Stomach smooth muscle (tissue), 2 donors: Measurements from ENCODE around the gene S100A8.

Experiments used
- H3K27ac ChIP-seq: one replicate; pipeline ENCODE4 v1.7.0; 2013; ENCODE audit warnings: mild to moderate bottlenecking, low read length, inconsistent platforms
- H3K27me3 ChIP-seq, 2 donors: one replicate each; pipeline ENCODE4 v1.7.0; 2013; ENCODE audit warnings: low read length in 2 of 2; ENCODE audit not compliant: insufficient read depth in 2 of 2, control insufficient read depth in 1 of 2
- H3K36me3 ChIP-seq, 2 donors: one replicate each; pipeline ENCODE4 v1.7.0; 2013; ENCODE audit warnings: low read length in 2 of 2; ENCODE audit not compliant: control insufficient read depth in 2 of 2, insufficient read depth in 2 of 2
- H3K4me1 ChIP-seq: one replicate; pipeline ENCODE4 v1.7.0; 2013; ENCODE audit warnings: low read length; ENCODE audit not compliant: control insufficient read depth, insufficient read depth
- H3K4me3 ChIP-seq, 2 donors: one replicate each; pipeline ENCODE4 v1.7.0; 2013; ENCODE audit warnings: low read length in 2 of 2
- H3K9ac ChIP-seq, 2 donors: one replicate each; pipeline ENCODE4 v1.7.0; 2013; ENCODE audit warnings: low read length in 2 of 2, mild to moderate bottlenecking in 1 of 2
- H3K9me3 ChIP-seq, 2 donors: one replicate each; pipeline ENCODE4 v1.7.0; 2013; ENCODE audit warnings: low read length in 2 of 2; ENCODE audit not compliant: control insufficient read depth in 2 of 2
- donor health status: healthy.
- donor health status: Pancreatic carcinoma.

S100A8 gene

DNA sequence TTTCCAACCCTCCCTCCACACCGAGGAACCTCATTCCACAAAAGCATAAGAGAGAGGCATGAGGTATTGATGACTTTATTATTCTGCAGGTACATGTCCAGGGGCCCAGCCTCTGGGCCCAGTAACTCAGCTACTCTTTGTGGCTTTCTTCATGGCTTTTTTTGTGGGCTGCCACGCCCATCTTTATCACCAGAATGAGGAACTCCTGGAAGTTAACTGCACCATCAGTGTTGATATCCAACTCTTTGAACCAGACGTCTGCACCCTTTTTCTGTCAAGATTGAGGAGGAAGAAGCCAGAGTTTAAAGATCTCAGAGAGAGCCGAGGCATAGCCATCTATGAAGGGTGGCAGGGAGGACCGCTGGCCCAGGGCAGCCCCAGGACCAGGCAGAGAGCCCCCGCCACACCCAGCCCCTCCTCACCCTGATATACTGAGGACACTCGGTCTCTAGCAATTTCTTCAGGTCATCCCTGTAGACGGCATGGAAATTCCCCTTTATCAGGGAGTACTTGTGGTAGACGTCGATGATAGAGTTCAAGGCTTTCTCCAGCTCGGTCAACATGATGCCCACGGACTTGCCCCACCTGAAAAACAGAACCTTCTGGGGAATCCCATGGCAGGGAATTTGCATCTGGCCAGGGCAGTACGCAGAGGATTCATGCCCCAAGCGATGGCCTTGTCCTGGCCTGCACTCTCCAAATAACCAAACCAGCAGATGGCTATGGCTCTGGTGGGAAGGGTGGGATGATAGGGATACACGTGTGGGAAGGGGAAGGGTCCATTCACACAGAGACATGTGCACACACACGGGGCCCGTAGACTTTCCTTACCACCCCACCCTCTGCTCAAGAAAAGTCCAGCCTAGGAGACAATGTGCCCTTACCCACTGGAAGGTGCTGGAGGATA lies 647 bp downstream of the S100A8 start:
- Histone ChIP-seq H3K27ac (no peak overlapping the region), H3K27me3 (peaks cover under 1 to 10% of the 10 kb centered on the region in 2 donors), H3K36me3 (no peaks in the 10 kb centered on the region), H3K9ac (no peak overlapping the region), H3K4me1 (no peaks in the 10 kb centered on the region), H3K9me3 (no peaks in the 10 kb centered on the region), H3K4me3 (no peak overlapping the region)

DNA sequence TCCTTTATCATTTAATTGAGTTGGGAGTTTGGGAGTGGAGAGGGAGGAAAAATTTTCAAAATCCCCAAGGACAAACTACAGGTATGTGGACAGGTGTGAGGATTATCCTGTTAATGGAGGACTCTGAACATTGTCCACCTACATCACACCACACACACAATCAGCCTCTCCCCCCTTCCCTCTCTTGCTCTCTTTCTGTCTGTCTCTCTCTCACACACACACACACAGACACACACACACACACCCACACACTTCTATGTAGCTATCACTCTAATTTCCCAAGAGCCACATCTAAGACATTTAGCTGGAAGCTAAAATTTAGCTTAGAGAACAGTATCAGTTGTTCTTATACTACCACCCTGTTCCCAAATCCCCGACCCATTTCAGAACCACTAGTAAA lies 1.5 kb downstream of the S100A8 start:
- Histone ChIP-seq H3K4me1 (no peaks in the 10 kb centered on the region), H3K27me3 (peaks cover 0 to 11% of the 10 kb centered on the region in 2 donors), H3K4me3 (no peak overlapping the region), H3K9ac (no peak overlapping the region), H3K27ac (no peak overlapping the region), H3K36me3 (no peaks in the 10 kb centered on the region), H3K9me3 (no peaks in the 10 kb centered on the region)

DNA sequence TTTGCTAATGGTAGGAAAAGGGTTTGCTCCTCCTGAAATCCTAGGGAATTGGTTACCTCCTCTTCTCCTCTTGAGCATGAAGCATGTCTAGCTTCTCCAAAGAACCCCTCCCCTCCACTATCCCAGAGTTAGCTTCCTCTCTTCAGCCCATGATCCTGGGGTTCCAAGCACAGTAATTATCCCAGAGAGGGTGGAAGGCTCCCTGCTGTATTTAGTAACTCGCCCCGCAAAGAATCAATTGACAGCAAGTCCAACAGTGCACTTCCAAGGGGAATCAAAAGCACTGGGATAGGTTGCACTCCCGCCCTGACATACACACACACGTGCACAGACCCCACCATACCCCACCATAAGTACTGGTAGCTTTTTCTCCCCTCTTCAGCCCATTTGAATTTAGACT lies 3.1 kb downstream of the S100A8 start:
- Histone ChIP-seq H3K27me3 (peaks cover 0 to 7% of the 10 kb centered on the region in 2 donors), H3K36me3 (no peaks in the 10 kb centered on the region), H3K4me3 (no peak overlapping the region), H3K27ac (no peak overlapping the region), H3K9me3 (no peaks in the 10 kb centered on the region), H3K4me1 (no peaks in the 10 kb centered on the region), H3K9ac (no peak overlapping the region)

DNA sequence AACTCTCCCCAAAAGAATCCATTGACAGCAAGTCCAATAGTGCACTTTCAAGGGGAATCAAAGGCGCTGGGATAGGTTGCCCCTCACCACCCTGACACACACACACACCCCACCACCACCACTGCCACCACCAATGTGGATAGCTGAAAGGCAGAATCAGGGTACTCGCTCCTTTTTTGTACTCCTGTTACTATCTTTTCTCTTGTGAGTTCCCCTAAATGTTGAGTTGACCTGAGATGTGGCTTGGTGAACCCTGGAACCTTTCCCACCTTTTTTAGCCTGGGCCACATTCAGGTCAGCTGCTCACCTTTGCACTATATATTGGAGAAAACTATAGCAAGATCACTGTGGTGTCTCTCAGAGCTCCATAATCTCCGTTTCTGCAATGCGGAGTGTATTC lies 3.9 kb downstream of the S100A8 start:
- Histone ChIP-seq H3K4me3 (no peak overlapping the region), H3K9ac (no peak overlapping the region), H3K27me3 (peaks cover 0 to 7% of the 10 kb centered on the region in 2 donors), H3K27ac (no peak overlapping the region), H3K9me3 (no peaks in the 10 kb centered on the region), H3K4me1 (no peaks in the 10 kb centered on the region), H3K36me3 (no peaks in the 10 kb centered on the region)

DNA sequence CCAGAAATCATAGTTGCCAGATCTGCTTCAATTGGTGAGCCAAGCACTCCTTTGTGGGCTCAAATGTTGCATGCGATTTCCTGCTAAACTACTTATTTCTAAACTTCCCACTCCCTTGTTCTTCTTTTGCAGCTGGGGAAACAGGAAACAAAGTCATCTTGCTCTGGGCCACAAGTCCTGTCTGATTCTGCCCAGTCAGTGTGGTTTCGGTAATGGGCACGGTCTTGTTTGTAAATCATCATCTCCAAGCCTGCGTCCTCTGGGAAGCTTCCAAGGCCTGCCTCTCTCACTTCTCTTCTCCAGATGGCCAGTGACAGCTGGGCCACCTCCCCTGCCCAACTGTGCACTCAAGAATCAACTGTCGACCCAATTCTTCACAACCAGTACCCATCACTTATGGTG lies 4.4 kb downstream of the S100A8 start:
- no peak overlapping the region for H3K9ac ChIP-seq
- H3K4me1 ChIP-seq, result no peaks in the 10 kb centered on the region
- peaks cover 0 to 7% of the 10 kb centered on the region in 2 donors for H3K27me3 ChIP-seq
- H3K9me3 ChIP-seq, result no peaks in the 10 kb centered on the region
- H3K4me3 ChIP-seq, result no peak overlapping the region
- no peak overlapping the region for H3K27ac ChIP-seq
- no peaks in the 10 kb centered on the region for H3K36me3 ChIP-seq

DNA sequence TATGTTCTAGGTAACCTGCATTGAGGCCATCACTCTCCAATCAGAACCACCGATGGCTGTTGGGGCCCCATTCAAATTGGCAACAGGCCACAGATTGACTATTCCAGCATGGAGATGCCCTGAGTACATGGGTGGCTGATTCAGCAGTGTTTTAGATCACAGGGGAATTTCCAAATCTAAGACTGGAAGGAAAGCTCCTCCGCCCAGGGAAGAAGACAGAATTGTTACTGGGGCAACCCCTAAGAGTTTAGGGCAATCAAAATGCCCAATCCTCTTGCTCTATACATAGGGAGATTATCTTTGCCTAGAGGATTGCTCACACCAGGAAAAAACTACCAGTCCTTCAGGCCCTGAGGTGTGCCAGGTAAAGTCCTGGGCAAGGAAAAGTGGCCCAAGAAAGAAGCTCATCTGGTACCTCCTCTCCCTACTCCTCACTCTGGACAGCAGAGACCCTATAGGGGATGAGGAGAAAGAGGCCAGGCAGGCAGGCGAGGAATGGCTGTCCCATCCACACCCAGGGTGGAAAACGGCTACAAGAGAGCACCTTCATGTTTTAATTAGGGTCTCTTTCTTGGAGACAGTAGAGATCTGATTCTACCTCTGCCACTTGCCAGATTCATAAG lies 5.8 kb downstream of the S100A8 start:
- H3K9me3 ChIP-seq, result peaks cover 0 to 3% of the 10 kb centered on the region in 2 donors
- no peak overlapping the region for H3K27ac ChIP-seq
- no peak overlapping the region for H3K4me3 ChIP-seq
- no peaks in the 10 kb centered on the region for H3K4me1 ChIP-seq
- no peaks in the 10 kb centered on the region for H3K36me3 ChIP-seq
- peaks cover 0 to 2% of the 10 kb centered on the region in 2 donors for H3K27me3 ChIP-seq
- no peak overlapping the region for H3K9ac ChIP-seq

DNA sequence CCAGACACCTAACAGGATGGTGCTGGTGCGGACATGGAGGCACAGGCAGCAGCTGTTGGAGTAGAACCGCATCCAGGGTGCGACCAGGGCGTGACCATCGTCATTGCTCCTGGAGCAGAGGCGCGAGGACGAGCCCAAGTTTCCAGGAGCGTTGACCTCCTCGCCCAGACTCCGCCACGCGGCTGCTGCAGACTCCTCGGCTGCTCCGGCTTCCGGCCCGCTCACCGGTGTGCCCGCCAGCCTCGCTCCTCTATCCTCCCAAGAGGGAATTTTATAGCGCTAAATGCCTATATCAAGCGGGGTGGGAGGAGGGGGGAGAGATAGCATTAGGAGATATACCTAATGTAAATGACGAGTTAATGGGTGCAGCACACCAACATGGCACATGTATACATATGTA lies 10.2 kb downstream of the S100A8 start:
- Histone ChIP-seq H3K27ac (no peak overlapping the region), H3K4me1 (no peaks in the 10 kb centered on the region), H3K9me3 (peaks cover 0 to 3% of the 10 kb centered on the region in 2 donors), H3K9ac (no peak overlapping the region), H3K4me3 (no peak overlapping the region), H3K36me3 (no peaks in the 10 kb centered on the region), H3K27me3 (peaks cover 0 to 2% of the 10 kb centered on the region in 2 donors)

DNA sequence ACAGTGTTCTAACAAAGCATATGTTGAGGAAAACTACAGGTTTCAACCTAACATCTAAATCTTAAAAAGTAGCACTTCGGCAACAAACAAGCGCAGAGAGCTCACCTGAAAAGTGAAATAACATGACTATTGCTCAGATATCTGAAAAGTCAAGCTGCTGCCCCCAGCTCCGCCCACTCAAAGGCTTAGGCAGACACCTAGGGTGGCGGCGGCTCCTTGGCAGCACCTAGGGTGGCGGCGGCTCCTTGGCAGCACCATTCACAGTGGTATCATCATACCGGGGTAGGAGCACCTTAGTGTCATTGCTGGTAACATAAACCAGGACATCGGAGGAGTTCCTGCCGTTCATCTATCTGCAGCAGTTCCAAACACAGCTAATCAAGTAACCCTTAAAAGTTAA lies 11.3 kb downstream of the S100A8 start:
- no peak overlapping the region for H3K9ac ChIP-seq
- H3K36me3 ChIP-seq, result no peaks in the 10 kb centered on the region
- no peaks in the 10 kb centered on the region for H3K4me1 ChIP-seq
- H3K27ac ChIP-seq, result no peak overlapping the region
- no peak overlapping the region for H3K4me3 ChIP-seq
- H3K27me3 ChIP-seq, result peaks cover 0 to 2% of the 10 kb centered on the region in 2 donors
- H3K9me3 ChIP-seq, result peaks cover 0 to 3% of the 10 kb centered on the region in 2 donors

DNA sequence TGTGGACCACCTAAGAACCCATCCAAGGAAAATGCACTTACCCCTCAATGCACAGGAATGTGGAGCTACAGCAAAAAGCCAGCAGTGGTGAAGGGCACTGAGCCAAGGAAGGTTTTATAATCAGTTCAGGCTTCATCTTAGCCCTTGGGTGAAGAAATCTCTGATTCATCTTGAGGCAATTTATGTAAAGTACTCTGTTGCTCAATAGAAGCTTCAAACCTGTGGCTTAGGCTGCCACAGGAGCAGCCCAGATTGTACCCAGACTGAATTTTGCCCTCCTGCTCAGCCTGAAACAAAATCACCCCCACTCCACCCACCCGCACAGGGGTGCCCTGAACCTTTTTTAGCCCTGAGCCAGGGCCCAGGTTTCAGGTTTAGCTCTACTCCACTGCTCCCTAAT lies 15.4 kb downstream of the S100A8 start, which contains the start of gene S100A12:
S100A12 (minus strand) TSS at position 111 of the 400 bp plus-strand sequence. CDS start 1,029 bp downstream, outside the sequence.
- no peaks in the 10 kb centered on the region for H3K36me3 ChIP-seq
- H3K4me1 ChIP-seq, result no peaks in the 10 kb centered on the region
- H3K9me3 ChIP-seq, result peaks cover 0 to under 1% of the 10 kb centered on the region in 2 donors
- H3K4me3 ChIP-seq, result no peak within 1 kb of the TSS
- H3K27me3 ChIP-seq, result peaks cover 0 to 2% of the 10 kb centered on the region in 2 donors
- no peak within 1 kb of the TSS for H3K27ac ChIP-seq
- no peak within 1 kb of the TSS for H3K9ac ChIP-seq

DNA sequence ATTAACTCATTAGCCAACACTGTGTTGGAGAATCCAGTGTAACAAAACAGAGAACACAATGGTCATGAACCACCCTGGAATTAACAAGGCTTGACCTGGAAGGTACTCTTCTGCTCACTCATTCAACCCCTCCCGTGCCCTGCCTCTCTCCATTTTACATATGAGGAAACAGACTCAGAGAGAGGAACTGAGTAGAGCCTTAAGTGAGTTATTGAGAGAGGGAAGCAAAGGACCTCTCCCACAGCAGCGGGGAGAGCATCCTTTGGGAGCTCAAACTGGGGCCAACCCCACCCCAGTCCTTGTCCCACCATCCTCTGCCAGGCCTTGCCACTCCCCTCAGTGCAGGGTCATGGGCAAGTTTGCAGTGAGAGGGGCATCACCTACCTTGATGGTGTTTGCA lies 16.8 kb downstream of the S100A8 start:
- Histone ChIP-seq H3K27ac (no peak overlapping the region), H3K9me3 (no peaks in the 10 kb centered on the region), H3K27me3 (peaks cover 0 to 2% of the 10 kb centered on the region in 2 donors), H3K9ac (no peak overlapping the region), H3K4me3 (no peak overlapping the region), H3K4me1 (no peaks in the 10 kb centered on the region), H3K36me3 (no peaks in the 10 kb centered on the region)

DNA sequence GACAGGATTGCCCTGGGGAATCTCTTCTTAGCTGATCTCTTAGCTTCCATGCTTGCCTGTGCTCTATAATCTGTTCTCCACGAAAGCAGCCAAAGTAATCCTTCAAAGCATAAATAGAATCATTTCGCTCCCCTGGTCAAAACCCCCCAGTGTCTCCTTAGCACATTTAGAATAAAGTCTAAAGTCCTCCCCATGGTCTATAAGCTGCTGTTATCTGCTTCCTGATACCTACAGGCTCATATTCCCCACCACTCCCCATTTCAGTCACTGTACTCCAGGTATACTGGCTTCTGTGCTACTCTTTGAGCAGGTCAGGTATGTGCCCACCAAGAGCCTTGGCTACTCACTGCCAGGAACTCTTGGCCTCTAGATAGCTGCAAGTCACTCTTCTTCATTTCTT lies 18.3 kb downstream of the S100A8 start:
- no peak overlapping the region for H3K4me3 ChIP-seq
- H3K36me3 ChIP-seq, result no peaks in the 10 kb centered on the region
- peaks cover 0 to 2% of the 10 kb centered on the region in 2 donors for H3K27me3 ChIP-seq
- H3K9me3 ChIP-seq, result no peaks in the 10 kb centered on the region
- H3K27ac ChIP-seq, result no peak overlapping the region
- no peaks in the 10 kb centered on the region for H3K4me1 ChIP-seq
- no peak overlapping the region for H3K9ac ChIP-seq
